Measurements from ENCODE around the gene TM4SF1. TPM values are rescaled to one million over a fixed set of nuclear protein-coding genes. Genes with fewer than 3 reads are reported as not detected.

Gene TM4SF1
- total RNA-seq, 4 donors from 2014 or later: 21.3 to 109 (median 32.3) TPM

GRCh38 chr3:149331396-149331795 lies 46.1 kb downstream of the TM4SF1 start:
- intact Hi-C loops (cut with DNase I; ENCODE audit: low total_unique reads): no loop called here
- DNase-seq: no peak
- in situ Hi-C loops (cut with MboI; ENCODE audit: low pct_ligation_motif_present in 1 of 4, low pct_unique_long_range_greater_than_20kb in 1 of 4, low sequenced_read_pairs in 3 of 4): no loop called here

GRCh38 chr3:149330609-149331331 lies 46.7 kb downstream of the TM4SF1 start:
- Histone ChIP-seq H3K4me1 (no peaks in the 10 kb centered on the region), H3K9me3 (no peaks in the 10 kb centered on the region), H3K27ac (no peak overlapping the region), H3K36me3 (no peaks in the 10 kb centered on the region), H3K4me3 (no peak overlapping the region), H3K27me3 (no peaks in the 10 kb centered on the region)
- in situ Hi-C loops (cut with MboI; ENCODE audit: low pct_ligation_motif_present in 1 of 4, low pct_unique_long_range_greater_than_20kb in 1 of 4, low sequenced_read_pairs in 3 of 4): no loop called here
- DNase-seq: no peak
- TF ChIP-seq CTCF (IDR thresholded peaks at IDR 0.05): no peak
- TF ChIP-seq POLR2A (IDR thresholded peaks at IDR 0.05): no peak
- no peak for TF ChIP-seq EP300 (IDR thresholded peaks at IDR 0.05; ENCODE audit: low read depth)
- TF ChIP-seq POLR2AphosphoS5 (IDR thresholded peaks at IDR 0.05): no peak
- WGBS, 2 donors (ENCODE audit: low coverage in 1 of 2): 86 to 88% methylated on average over 2 of the region's 2 CpGs
- intact Hi-C loops (cut with DNase I; ENCODE audit: low total_unique reads): no loop called here

More at GRCh38 chr3:149331396-149331795, 46.1 kb downstream of the TM4SF1 start:
- Histone ChIP-seq H3K27ac (no peak overlapping the region), H3K4me3 (no peak overlapping the region), H3K27me3 (no peaks in the 10 kb centered on the region), H3K9me3 (no peaks in the 10 kb centered on the region), H3K36me3 (no peaks in the 10 kb centered on the region), H3K4me1 (no peaks in the 10 kb centered on the region)
- WGBS, 2 donors (ENCODE audit: low coverage in 1 of 2): 78 to 80% methylated on average over 2 of the region's 2 CpGs
- no peak for TF ChIP-seq CTCF (IDR thresholded peaks at IDR 0.05)
- no peak for TF ChIP-seq EP300 (IDR thresholded peaks at IDR 0.05; ENCODE audit: low read depth)
- TF ChIP-seq POLR2A (IDR thresholded peaks at IDR 0.05): no peak
- TF ChIP-seq POLR2AphosphoS5 (IDR thresholded peaks at IDR 0.05): no peak

GRCh38 chr3:149327156-149327555 lies 50.3 kb downstream of the TM4SF1 start:
- no peak for DNase-seq
- WGBS, 2 donors (ENCODE audit: low coverage in 1 of 2): 71% methylated on average over 2 of the region's 2 CpGs; no CpG with 5 or more reads in 1 of the 2 donors
- no peaks in the 10 kb centered on the region for H3K36me3 ChIP-seq
- intact Hi-C loops (cut with DNase I; ENCODE audit: low total_unique reads) (no loop called here), in situ Hi-C loops (cut with MboI; ENCODE audit: low pct_ligation_motif_present in 1 of 4, low pct_unique_long_range_greater_than_20kb in 1 of 4, low sequenced_read_pairs in 3 of 4) (no loop called here)
- no peak overlapping the region for H3K27ac ChIP-seq
- H3K4me1 ChIP-seq: no peaks in the 10 kb centered on the region
- no peaks in the 10 kb centered on the region for H3K9me3 ChIP-seq
- no peaks in the 10 kb centered on the region for H3K27me3 ChIP-seq
- TF ChIP-seq EP300 (IDR thresholded peaks at IDR 0.05; ENCODE audit: low read depth): no peak
- no peak for TF ChIP-seq CTCF (IDR thresholded peaks at IDR 0.05)
- TF ChIP-seq POLR2AphosphoS5 (IDR thresholded peaks at IDR 0.05): no peak
- no peak for TF ChIP-seq POLR2A (IDR thresholded peaks at IDR 0.05)
- no peak overlapping the region for H3K4me3 ChIP-seq

GRCh38 chr3:149325581-149325980 lies 51.9 kb downstream of the TM4SF1 start:
- H3K27me3 ChIP-seq: no peaks in the 10 kb centered on the region
- no peaks in the 10 kb centered on the region for H3K9me3 ChIP-seq
- in situ Hi-C loops (cut with MboI; ENCODE audit: low pct_ligation_motif_present in 1 of 4, low pct_unique_long_range_greater_than_20kb in 1 of 4, low sequenced_read_pairs in 3 of 4) (no loop called here), intact Hi-C loops (cut with DNase I; ENCODE audit: low total_unique reads) (no loop called here)
- no peak overlapping the region for H3K4me3 ChIP-seq
- H3K27ac ChIP-seq: no peak overlapping the region
- H3K4me1 ChIP-seq: no peaks in the 10 kb centered on the region
- no peak for TF ChIP-seq POLR2AphosphoS5 (IDR thresholded peaks at IDR 0.05)
- TF ChIP-seq EP300 (IDR thresholded peaks at IDR 0.05; ENCODE audit: low read depth): no peak
- TF ChIP-seq POLR2A (IDR thresholded peaks at IDR 0.05): no peak
- no peak for TF ChIP-seq CTCF (IDR thresholded peaks at IDR 0.05)
- DNase-seq: no peak
- no peaks in the 10 kb centered on the region for H3K36me3 ChIP-seq

Measured in transverse colon (tissue), 4 donors.